Esophagus muscularis mucosa (tissue), 4 donors: ENCODE results near the gene MIGA2.

Source experiments
- EP300 ChIP-seq: sonication (generic); formaldehyde crosslinking; IDR thresholded peaks from one replicate; pipeline ENCODE4 v1.6.1; 2017; ENCODE audit warnings: antibody characterized with exemption
- POLR2A ChIP-seq: fragments of 450-650 bp; IDR thresholded peaks from one replicate; pipeline ENCODE4 v1.6.1; 2017; ENCODE audit warnings: antibody characterized with exemption, moderate library complexity, mild to moderate bottlenecking, low read depth
- TF ChIP-seq, protein P1 (sequence below), 3 experiments: fragments of 200-600 bp in 2 of 3; fragments of 450-650 bp in 1 of 3; sonication (generic) in 2 of 3; IDR thresholded peaks; one replicate each; pipeline ENCODE4 v1.5.1; 2017 to 2019; ENCODE audit warnings: antibody characterized with exemption in 3 of 3, mild to moderate bottlenecking in 2 of 3, moderate library complexity in 1 of 3

DNA sequence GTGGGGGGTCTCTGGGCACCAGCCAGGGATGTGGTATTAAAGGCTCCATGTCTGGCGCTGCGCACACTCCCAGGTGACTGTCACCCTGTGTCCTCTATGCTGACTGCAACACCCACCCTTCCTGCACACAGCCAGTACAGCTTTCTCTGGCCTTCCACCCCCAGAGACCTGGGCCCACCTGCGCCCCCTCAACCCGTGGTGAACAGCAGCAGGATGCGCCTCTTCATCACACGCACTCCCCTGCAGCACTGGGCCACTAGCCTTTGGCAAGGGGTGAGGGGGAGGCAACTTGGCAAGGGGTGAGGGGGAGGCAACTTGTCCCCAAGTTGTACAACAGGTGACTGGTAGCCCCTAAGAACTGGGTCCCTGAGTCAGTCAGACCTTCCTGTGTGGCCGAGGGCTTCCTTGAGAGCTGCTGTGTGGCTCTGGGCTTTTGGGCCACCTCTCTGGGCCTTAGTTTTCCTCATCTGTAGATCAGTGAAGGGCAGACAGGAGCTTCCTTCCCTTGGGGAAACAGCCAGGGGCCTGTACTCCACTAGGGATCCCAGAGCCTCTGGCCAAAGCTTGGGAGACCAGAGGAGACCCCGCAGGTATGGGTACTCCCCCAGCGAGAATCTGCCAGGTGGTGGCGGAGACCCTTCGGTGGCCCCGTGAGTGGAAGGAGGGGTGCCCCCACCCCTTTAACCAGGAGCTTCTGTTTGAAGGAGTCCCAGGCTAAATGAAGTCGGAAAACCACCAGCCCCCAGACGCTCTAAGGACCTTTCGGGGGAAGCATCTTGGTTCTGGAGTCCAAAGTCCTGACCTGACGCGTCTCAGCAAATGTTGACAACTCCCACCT is 69.7 kb downstream of the MIGA2 start:
- TF ChIP-seq POLR2A, result no peak
- TF ChIP-seq, protein P1, sequence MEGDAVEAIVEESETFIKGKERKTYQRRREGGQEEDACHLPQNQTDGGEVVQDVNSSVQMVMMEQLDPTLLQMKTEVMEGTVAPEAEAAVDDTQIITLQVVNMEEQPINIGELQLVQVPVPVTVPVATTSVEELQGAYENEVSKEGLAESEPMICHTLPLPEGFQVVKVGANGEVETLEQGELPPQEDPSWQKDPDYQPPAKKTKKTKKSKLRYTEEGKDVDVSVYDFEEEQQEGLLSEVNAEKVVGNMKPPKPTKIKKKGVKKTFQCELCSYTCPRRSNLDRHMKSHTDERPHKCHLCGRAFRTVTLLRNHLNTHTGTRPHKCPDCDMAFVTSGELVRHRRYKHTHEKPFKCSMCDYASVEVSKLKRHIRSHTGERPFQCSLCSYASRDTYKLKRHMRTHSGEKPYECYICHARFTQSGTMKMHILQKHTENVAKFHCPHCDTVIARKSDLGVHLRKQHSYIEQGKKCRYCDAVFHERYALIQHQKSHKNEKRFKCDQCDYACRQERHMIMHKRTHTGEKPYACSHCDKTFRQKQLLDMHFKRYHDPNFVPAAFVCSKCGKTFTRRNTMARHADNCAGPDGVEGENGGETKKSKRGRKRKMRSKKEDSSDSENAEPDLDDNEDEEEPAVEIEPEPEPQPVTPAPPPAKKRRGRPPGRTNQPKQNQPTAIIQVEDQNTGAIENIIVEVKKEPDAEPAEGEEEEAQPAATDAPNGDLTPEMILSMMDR (IDR thresholded peaks at IDR 0.05), result no peak
- TF ChIP-seq EP300, result no peak
